ENCODE measurements around the gene ATP9B. TPM values are rescaled to one million over a fixed set of nuclear protein-coding genes. Genes with fewer than 3 reads are reported as not detected.

The ATP9B gene
- total RNA-seq, 1 experiment from 2014 or later = 17.9 TPM

- POLR2A ChIA-PET (ENCODE audit: low non-redundant PET) = no interaction called here
- CTCF ChIA-PET = no interaction called here
- H3K36me3 ChIP-seq (ENCODE audit: insufficient read depth, low read length, poor library complexity, severe bottlenecking) = no peaks in the 10 kb centered on the region
These were observed 313.6 kb downstream of the ATP9B start for GRCh38 chr18:79382681-79383387.

GRCh38 chr18:79383388-79384056 is 314.3 kb downstream of the ATP9B start:
- intact Hi-C loops (cut with micrococcal nuclease; ENCODE audit: unreplicated experiment) = no loop called here

More at GRCh38 chr18:79382681-79383387, 313.6 kb downstream of the ATP9B start:
- Histone ChIP-seq H3K27ac (ENCODE audit: low read depth, low read length, poor library complexity, severe bottlenecking) (no peak overlapping the region), H3K9me3 (ENCODE audit: low read depth, low read length, poor library complexity, severe bottlenecking) (no peaks in the 10 kb centered on the region), H3K4me1 (ENCODE audit: insufficient read depth, low read length, poor library complexity, severe bottlenecking) (no peaks in the 10 kb centered on the region), H3K4me3 (ENCODE audit: low read depth, low read length, poor library complexity, severe bottlenecking) (no peak overlapping the region), H3K27me3 (replicated peaks; ENCODE audit: insufficient read depth, low read depth, low read length, poor library complexity) (no peaks in the 10 kb centered on the region)
- DNase-seq (ENCODE audit: low spot score) = no peak
- TF ChIP-seq EZH2 (IDR thresholded peaks at IDR 0.05; ENCODE audit: borderline replicate concordance, low read depth, low read length, poor library complexity, severe bottlenecking) = no peak
- TF ChIP-seq CTCF (conservative IDR thresholded peaks at IDR 0.05; ENCODE audit: low read depth, low read length) = no peak
- intact Hi-C loops (cut with micrococcal nuclease; ENCODE audit: unreplicated experiment) = no loop called here
- no TSS peak for BruUV-seq (replicated peaks)

More at GRCh38 chr18:79383388-79384056, 314.3 kb downstream of the ATP9B start:
- DNase-seq (ENCODE audit: low spot score) = no peak
- no peak overlapping the region for H3K27ac ChIP-seq (ENCODE audit: low read depth, low read length, poor library complexity, severe bottlenecking)
- H3K9me3 ChIP-seq (ENCODE audit: low read depth, low read length, poor library complexity, severe bottlenecking) = no peaks in the 10 kb centered on the region
- ChIA-PET POLR2A (ENCODE audit: low non-redundant PET) (no interaction called here), CTCF (no interaction called here)
- H3K4me3 ChIP-seq (ENCODE audit: low read depth, low read length, poor library complexity, severe bottlenecking) = no peak overlapping the region
- no peaks in the 10 kb centered on the region for H3K36me3 ChIP-seq (ENCODE audit: insufficient read depth, low read length, poor library complexity, severe bottlenecking)
- no peaks in the 10 kb centered on the region for H3K4me1 ChIP-seq (ENCODE audit: insufficient read depth, low read length, poor library complexity, severe bottlenecking)
- TF ChIP-seq CTCF (conservative IDR thresholded peaks at IDR 0.05; ENCODE audit: low read depth, low read length) (no peak), EZH2 (IDR thresholded peaks at IDR 0.05; ENCODE audit: borderline replicate concordance, low read depth, low read length, poor library complexity, severe bottlenecking) (no peak)
- no TSS peak for BruUV-seq (replicated peaks)
- H3K27me3 ChIP-seq (replicated peaks; ENCODE audit: insufficient read depth, low read depth, low read length, poor library complexity) = no peaks in the 10 kb centered on the region

Data from A673 (cell line).